ENCODE measurements around the gene PFKP.

DNA sequence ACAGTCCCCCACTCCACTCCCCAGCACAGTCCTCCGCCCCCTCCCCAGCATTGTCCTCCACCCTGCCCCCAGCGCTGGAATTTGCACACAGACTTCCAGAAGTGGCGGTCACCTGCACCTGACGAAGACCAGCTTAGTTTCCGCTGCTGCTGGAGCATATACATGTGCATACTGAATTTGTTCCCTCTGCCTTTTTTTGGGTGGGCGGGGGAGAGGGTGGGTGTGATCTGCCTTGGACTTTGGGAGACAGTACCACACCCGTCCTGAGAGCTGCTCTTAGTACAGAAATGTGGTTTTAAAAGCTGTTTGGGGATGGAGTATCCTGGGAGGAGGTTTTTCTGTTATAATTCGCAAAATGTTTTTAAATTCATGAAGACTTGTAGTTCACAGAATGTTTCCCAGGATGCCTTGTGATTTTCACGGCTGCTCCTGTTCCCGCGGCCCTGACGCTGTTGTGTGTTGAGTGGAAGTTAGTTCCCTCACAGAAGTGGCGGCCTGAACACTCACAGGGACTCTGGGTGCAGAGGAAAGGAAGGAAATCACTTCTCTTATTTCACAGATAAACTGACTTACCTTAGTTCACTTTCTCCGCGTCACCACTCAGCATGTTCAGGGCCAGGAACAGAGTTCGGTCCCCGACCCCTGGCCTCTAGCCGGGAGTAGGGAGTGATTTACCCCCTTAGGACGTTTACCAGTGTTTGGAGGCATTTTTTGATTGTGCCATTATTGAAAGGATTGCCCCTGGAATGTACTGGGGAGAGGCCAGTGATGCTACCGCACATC, 18.6 kb downstream of the PFKP start:
- TF ChIP-seq EP300 (IDR thresholded peaks at IDR 0.05) (no peak), CTCF (IDR thresholded peaks at IDR 0.05) (no peak)
